Keratinocyte (primary cell): Measurements from ENCODE around the gene IER3.

Experiments
- EZH2 ChIP-seq: IDR thresholded peaks from one replicate; pipeline ENCODE4 v1.6.1; 2012; ENCODE audit warnings: inconsistent platforms, mild to moderate bottlenecking, low read length, moderate library complexity
- TF ChIP-seq, protein P1 (sequence below), 3 experiments: IDR thresholded peaks in 1 of 3; conservative IDR thresholded peaks in 1 of 3; optimal IDR thresholded peaks in 1 of 3; 2 replicates in 2 of 3; 3 replicates in 1 of 3; pipeline versions ENCODE3 to v1.5.1; 2011; ENCODE audit warnings: low read length in 3 of 3, mild to moderate bottlenecking in 3 of 3, moderate library complexity in 2 of 3, control low read depth in 1 of 3, inconsistent platforms in 1 of 3; ENCODE audit not compliant: insufficient read depth in 2 of 3; ENCODE audit errors: extremely low read depth in 1 of 3

DNA sequence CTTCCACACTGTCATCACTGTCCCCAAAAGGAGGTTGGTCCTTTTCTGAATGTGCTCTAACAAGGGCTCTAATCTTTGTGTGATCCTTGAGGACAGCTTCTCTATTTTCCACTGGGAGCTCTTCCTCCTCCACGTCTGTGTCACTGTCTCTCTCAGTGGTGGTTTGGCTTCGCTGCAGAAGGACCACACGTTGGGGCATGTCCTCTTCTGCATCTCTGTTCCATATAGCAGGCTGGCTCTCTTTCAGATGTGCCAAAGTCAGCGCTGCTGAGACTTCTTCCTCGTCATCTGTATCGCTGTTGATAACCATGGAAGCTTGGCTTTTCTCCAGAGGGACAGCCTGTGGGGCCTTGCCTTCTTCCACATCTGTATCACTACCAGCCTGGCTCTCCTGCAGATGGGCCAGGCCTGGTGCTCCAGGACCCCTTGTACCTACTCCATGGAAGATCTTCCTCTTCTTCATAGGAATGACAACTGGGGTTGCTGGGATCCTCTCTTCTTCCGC is 31.9 kb downstream of the IER3 start:
- no peak for TF ChIP-seq EZH2
- TF ChIP-seq, protein P1, sequence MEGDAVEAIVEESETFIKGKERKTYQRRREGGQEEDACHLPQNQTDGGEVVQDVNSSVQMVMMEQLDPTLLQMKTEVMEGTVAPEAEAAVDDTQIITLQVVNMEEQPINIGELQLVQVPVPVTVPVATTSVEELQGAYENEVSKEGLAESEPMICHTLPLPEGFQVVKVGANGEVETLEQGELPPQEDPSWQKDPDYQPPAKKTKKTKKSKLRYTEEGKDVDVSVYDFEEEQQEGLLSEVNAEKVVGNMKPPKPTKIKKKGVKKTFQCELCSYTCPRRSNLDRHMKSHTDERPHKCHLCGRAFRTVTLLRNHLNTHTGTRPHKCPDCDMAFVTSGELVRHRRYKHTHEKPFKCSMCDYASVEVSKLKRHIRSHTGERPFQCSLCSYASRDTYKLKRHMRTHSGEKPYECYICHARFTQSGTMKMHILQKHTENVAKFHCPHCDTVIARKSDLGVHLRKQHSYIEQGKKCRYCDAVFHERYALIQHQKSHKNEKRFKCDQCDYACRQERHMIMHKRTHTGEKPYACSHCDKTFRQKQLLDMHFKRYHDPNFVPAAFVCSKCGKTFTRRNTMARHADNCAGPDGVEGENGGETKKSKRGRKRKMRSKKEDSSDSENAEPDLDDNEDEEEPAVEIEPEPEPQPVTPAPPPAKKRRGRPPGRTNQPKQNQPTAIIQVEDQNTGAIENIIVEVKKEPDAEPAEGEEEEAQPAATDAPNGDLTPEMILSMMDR (optimal IDR thresholded peaks at IDR 0.05 in 1 of 3, IDR thresholded peaks at IDR 0.05 in 1 of 3, conservative IDR thresholded peaks at IDR 0.05 in 1 of 3; ENCODE audit: extremely low read depth in 1 of 3, insufficient read depth in 2 of 3, low read length in 3 of 3): no peak
